ENCODE results near the gene RPS6KA5. TPM values are rescaled to one million over a fixed set of nuclear protein-coding genes. Genes with fewer than 3 reads are reported as not detected.

RPS6KA5 gene
- total and polyA plus RNA-seq, 2 donors from 2014 or later: 0.95 to 9.4 TPM

DNA sequence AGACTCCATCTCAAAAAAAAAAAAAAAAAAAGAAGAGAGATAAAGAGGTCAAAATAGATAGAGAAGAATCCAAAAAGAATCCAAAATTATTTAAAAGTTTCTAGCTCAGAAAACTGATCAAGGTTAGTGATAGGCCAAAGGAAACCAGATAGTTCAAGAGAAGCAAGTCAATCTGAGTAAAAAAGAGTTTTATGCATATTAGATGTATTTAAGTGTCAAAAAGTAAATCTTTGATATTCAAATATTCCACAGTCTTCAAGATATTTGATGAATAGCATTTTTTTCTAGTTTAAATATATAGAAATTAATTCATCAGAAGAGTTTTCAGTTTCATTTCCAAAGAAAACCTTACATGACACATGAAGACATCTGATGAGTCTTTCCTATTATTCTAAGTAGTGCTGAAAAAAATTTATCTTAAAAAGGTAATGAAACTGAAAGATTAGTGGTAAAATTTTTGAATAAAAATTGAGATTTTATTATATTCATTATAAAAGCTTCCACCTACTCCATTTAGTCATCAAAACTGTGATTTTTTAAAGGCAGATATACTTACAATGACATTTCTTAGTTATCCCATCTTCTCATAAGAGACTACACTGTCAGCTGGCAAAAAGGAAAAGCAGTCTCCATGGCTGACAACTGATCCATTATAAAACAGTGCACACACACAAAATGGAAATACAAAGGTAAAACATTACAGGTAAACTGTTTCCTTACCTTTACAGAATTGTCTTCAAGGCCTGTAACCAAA is 68.6 kb downstream of the RPS6KA5 start:
- H3K36me3 ChIP-seq (ENCODE audit: control insufficient read depth in 2 of 3, insufficient read depth in 3 of 3, low read length in 3 of 3): no peaks in the 10 kb centered on the region
- H3K27me3 ChIP-seq (ENCODE audit: control insufficient read depth, insufficient read depth, low read length): no peaks in the 10 kb centered on the region
- TF ChIP-seq, protein P1, sequence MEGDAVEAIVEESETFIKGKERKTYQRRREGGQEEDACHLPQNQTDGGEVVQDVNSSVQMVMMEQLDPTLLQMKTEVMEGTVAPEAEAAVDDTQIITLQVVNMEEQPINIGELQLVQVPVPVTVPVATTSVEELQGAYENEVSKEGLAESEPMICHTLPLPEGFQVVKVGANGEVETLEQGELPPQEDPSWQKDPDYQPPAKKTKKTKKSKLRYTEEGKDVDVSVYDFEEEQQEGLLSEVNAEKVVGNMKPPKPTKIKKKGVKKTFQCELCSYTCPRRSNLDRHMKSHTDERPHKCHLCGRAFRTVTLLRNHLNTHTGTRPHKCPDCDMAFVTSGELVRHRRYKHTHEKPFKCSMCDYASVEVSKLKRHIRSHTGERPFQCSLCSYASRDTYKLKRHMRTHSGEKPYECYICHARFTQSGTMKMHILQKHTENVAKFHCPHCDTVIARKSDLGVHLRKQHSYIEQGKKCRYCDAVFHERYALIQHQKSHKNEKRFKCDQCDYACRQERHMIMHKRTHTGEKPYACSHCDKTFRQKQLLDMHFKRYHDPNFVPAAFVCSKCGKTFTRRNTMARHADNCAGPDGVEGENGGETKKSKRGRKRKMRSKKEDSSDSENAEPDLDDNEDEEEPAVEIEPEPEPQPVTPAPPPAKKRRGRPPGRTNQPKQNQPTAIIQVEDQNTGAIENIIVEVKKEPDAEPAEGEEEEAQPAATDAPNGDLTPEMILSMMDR (IDR thresholded peaks at IDR 0.05; ENCODE audit: borderline replicate concordance, extremely low read depth, insufficient read depth): no peak
- intact Hi-C loops (cut with DNase I): no loop called here
- H3K27ac ChIP-seq (ENCODE audit: low read depth in 2 of 2, low read length in 2 of 2): no peak overlapping the region
- no peaks in the 10 kb centered on the region for H3K4me1 ChIP-seq (ENCODE audit: control insufficient read depth in 2 of 3, insufficient read depth in 2 of 3, low read depth in 1 of 3, low read length in 3 of 3)
- H3K9me3 ChIP-seq (ENCODE audit: control insufficient read depth in 2 of 3, insufficient read depth in 1 of 3, low read length in 3 of 3): no peaks in the 10 kb centered on the region
- H3K4me3 ChIP-seq (ENCODE audit: low read length in 3 of 3): no peak overlapping the region
- DNase-seq (no peak), FAIRE-seq (no peak)
- H3K9ac ChIP-seq (ENCODE audit: low read length in 3 of 3): no peak overlapping the region

DNA sequence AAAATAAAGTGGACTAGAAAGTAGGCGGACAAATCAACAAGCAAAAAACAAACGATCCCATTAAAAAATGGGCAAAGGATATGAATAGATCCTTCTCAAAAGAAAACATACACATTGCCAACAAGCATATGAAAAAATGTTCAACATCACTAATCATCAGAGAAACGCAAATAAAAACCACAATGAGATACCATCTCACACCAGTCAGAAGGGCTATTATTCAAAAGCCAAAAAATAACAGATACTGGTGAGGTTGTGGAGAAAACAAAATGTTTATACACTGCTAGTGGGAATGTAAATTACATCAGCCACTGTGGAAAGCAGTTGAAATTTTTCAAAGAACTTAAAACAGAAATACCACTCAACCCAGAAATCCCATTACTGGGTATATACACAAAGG is 70.3 kb downstream of the RPS6KA5 start:
- no peak for DNase-seq
- FAIRE-seq: no peak
- no peak overlapping the region for H3K9ac ChIP-seq (ENCODE audit: low read length in 3 of 3)
- no peak overlapping the region for H3K27ac ChIP-seq (ENCODE audit: low read depth in 2 of 2, low read length in 2 of 2)
- no peak overlapping the region for H3K4me3 ChIP-seq (ENCODE audit: low read length in 3 of 3)
- no peaks in the 10 kb centered on the region for H3K4me1 ChIP-seq (ENCODE audit: control insufficient read depth in 2 of 3, insufficient read depth in 2 of 3, low read depth in 1 of 3, low read length in 3 of 3)
- no peaks in the 10 kb centered on the region for H3K27me3 ChIP-seq (ENCODE audit: control insufficient read depth, insufficient read depth, low read length)
- H3K9me3 ChIP-seq (ENCODE audit: control insufficient read depth in 2 of 3, insufficient read depth in 1 of 3, low read length in 3 of 3): no peaks in the 10 kb centered on the region
- TF ChIP-seq, protein P1 (IDR thresholded peaks at IDR 0.05; ENCODE audit: borderline replicate concordance, extremely low read depth, insufficient read depth): no peak
- H3K36me3 ChIP-seq (ENCODE audit: control insufficient read depth in 2 of 3, insufficient read depth in 3 of 3, low read length in 3 of 3): no peaks in the 10 kb centered on the region
- intact Hi-C loops (cut with DNase I): no loop called here

DNA sequence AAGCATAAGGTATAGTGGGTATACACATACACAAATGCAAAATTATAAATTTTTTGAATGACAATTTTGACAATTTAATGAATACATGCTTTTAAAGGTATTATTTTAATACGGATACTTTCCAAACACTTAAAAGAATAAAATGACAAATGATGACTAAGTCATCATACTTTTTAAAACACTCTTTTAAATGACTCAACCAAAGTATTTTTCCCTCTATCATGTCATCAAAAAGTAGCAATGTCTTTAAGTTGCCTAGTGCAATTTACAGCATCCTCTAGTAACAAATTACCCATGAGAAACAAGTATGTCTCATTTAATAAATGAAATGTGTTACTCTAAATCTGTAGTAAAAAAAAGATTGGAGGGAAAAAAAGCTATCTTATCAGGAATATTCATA is 73.3 kb downstream of the RPS6KA5 start:
- H3K27ac ChIP-seq (ENCODE audit: low read depth in 2 of 2, low read length in 2 of 2): no peak overlapping the region

More for the DNA sequence above, 73.3 kb downstream of the RPS6KA5 start:
- intact Hi-C loops (cut with DNase I): no loop called here
- Histone ChIP-seq H3K9me3 (ENCODE audit: control insufficient read depth in 2 of 3, insufficient read depth in 1 of 3, low read length in 3 of 3) (no peaks in the 10 kb centered on the region), H3K4me3 (ENCODE audit: low read length in 3 of 3) (no peak overlapping the region), H3K36me3 (ENCODE audit: control insufficient read depth in 2 of 3, insufficient read depth in 3 of 3, low read length in 3 of 3) (no peaks in the 10 kb centered on the region), H3K9ac (ENCODE audit: low read length in 3 of 3) (no peak overlapping the region), H3K27me3 (ENCODE audit: control insufficient read depth, insufficient read depth, low read length) (no peaks in the 10 kb centered on the region), H3K4me1 (ENCODE audit: control insufficient read depth in 2 of 3, insufficient read depth in 2 of 3, low read depth in 1 of 3, low read length in 3 of 3) (no peaks in the 10 kb centered on the region)
- FAIRE-seq (no peak), DNase-seq (no peak)
- TF ChIP-seq, protein P1 (IDR thresholded peaks at IDR 0.05; ENCODE audit: borderline replicate concordance, extremely low read depth, insufficient read depth): no peak
